Islet of Langerhans (tissue), 1 donor: ENCODE data around the gene LZTS2.

Experiments used
- FAIRE-seq: peaks from one replicate; lab custom pipeline; 2011; peaks lifted over from hg19 to GRCh38; lab: Jason Lieb, UNC

LZTS2 gene

GRCh38 chr10:100979791-100980272 is 19.8 kb upstream of the LZTS2 start:
- FAIRE-seq: no peak

DNA sequence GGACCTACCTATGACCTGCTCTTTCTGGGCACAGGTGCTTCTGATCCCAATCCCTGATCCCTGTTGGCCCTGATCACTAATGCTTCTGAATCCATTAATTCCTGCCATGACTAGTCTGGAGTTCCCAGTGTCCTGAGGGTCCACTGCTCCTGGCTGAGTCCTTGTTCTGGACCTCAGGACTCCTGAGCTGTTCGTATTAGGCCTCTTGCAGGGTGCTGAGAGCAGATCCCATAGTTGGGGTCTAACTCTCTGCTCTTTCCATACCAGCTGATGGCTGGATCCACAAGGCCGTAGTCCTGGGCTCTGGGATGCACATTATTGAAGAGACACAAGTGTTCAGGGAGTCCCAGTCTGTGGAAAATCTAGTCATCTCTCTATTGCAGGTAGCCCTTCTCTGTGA is 19.3 kb upstream of the LZTS2 start:
- no peak for FAIRE-seq

- no peak for FAIRE-seq
Observed at GRCh38 chr10:100980711-100981110, 18.9 kb upstream of the LZTS2 start.

GRCh38 chr10:100981178-100981772 is 18.3 kb upstream of the LZTS2 start:
- FAIRE-seq: no peak

DNA sequence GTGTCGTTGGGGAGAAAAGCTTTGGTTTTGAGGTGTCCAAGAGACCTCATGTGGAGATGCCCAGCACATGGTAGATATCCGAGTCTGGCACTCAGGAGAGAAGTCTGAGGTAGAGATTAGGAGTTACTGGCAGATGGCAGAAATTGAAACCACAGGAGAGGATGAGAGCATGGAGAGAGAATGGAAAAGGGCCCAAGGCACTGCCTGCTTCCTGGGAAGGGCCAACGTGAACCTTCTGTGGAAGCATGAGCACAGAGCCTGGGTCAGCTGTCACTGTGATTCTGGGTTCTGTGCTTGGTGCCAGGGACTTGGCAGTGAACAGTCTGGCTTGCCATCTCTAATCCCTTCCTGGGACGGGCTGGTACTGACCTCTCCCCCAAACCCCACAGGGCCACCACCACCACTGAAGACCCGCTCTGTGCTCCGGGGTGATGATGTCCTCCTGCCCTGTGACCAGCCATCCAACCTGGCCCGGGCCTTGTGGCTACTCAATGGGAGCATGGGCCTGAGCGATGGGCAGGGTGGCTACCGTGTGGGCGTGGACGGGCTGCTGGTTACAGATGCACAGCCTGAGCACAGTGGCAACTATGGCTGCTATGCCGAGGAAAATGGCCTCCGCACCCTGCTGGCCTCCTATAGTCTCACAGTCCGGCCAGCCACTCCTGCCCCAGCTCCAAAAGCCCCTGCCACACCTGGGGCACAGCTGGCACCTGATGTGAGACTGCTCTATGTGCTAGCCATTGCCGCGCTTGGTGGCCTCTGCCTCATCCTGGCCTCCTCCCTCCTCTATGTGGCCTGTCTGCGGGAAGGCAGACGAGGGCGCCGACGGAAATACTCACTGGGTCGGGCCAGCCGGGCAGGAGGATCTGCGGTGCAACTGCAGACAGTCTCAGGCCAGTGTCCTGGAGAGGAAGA is 16.4 kb upstream of the LZTS2 start:
- FAIRE-seq: no peak

- FAIRE-seq: no peak
Observed at GRCh38 chr10:100983868-100984671, 15.5 kb upstream of the LZTS2 start.

DNA sequence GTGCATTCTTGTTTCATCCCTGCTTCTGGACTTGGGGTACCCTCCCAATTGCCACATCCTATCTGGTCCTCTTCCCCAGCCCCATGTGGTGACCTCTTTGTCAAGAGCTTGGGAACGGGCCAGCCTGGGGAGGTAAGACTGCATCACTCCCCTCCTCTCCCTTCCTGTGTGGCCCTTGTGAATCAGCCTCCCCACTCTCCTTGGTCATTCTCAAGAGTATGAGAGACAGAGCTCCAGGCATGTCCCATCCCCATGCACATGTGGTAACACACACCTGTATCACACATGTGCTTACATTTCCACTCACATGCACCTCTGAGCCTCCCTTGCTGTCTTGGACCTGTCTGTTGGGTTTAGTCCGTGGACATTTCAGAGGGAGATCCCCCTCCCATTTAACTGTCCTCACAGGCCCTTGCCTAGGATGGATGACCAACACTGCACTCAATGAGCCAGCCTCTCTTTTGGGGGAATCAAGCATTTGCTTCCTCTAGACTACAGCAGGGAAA is 14.9 kb upstream of the LZTS2 start:
- FAIRE-seq: no peak

DNA sequence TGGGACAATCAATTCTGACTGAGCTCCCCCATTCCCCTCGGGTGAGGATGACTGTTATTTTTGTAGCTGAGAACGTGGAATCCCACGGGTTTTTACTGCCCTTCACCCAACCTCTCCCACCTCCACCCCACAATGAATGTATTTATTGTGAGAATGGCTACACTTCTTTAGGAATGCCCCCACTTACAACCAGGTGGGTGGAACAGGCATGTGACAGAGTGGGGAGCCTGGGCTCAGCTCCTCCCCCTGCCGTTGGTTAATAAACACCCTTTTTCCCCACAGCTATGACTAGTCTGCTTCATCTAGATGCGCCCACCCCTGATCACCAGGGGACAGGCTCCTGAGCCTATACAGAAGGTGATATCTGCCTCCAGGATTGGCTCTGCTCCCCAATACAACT is 14.3 kb upstream of the LZTS2 start:
- no peak for FAIRE-seq

DNA sequence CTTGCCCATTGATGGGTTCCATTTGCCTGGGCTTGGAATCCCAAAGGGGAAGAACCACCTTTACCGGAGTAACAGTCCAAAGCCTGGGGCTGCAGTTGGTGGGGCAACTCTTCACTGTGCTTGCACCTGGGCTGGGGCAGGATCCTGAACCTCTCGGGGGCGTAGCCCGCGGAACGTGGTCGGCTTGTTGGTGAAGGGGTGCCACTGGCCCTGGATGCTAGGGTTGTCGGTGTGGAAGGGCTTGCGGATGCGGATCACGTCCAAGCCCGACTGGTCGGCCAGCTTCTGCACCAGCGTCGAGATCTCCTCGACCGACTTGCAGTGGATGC is 13.0 kb upstream of the LZTS2 start:
- FAIRE-seq: no peak

DNA sequence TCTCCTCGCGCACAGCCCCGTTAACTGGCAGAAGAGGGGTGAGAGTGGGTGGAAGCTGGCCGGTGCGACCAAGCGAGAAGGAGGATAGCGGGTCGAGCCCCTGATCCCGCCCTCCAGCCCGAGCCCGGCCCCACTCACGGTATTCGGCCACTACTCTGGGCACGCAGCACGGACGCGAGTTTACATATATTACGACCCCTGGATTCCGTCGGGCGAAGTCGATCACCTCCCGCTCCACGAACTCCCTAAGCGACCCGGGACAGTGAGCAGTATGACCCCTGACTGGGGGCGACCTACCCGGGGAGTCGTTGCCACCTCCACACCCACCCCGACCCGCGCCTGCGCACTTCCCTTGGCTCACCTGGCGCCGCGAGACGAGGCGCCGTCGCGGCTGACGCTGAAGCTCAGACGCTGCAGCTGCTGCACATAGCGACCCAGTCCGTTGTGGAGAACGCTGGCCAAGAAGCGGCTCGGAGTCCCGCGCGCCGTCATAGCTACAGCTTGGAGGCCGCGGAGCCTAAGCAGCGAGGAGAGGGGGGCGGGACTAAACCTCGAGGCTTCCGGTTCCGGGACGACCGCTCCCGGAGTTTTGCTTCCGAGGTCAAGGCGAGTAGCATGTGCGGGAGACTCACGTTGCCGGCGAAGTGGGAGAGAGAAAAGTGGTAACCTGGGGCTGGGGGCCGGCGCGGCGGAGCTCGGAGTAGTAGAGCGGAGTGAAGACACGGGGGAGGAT is 12.5 kb upstream of the LZTS2 start, which contains the start of the genes MRPL43 and TWNK:
Gene MRPL43, minus strand, starts transcription at position 546 of the 733 bp plus-strand sequence. Its CDS starts 54 bp downstream, at position 492.
Gene TWNK, plus strand, starts transcription at position 592 of the 733 bp plus-strand sequence. CDS start 668 bp downstream, outside the sequence.
- no peak for FAIRE-seq

DNA sequence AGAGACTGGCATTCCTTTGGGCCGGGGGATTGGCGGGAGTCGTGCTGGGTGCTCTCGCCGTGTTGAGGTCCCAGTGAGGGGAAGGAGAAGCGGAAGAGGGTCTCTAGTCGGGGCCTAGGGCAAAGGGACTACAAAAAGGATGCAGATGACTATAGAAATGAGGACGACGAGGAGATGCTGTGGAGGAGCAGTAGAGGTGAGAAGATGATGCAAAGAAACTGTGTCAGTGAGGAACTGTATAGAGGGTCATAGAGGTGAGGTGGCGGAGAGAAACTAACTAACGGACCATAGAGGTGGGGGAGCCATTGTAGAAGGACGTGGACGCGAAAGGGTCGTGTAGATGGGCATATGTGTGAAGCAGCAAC is 11.9 kb upstream of the LZTS2 start:
- no peak for FAIRE-seq

DNA sequence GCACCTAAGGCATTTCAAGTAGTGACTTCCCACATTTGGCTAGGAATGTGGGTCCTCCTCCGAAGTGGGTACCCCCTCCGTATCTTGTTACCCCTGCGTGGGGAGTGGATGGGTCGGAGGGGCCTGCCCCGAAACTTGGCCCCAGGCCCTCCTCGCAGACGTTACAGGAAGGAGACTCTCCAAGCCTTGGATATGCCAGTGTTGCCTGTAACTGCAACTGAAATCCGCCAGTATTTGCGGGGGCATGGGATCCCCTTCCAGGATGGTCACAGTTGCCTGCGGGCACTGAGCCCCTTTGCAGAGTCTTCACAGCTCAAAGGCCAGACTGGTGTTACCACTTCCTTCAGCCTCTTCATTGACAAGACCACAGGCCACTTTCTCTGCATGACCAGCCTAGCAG is 11.4 kb upstream of the LZTS2 start:
- FAIRE-seq: no peak

DNA sequence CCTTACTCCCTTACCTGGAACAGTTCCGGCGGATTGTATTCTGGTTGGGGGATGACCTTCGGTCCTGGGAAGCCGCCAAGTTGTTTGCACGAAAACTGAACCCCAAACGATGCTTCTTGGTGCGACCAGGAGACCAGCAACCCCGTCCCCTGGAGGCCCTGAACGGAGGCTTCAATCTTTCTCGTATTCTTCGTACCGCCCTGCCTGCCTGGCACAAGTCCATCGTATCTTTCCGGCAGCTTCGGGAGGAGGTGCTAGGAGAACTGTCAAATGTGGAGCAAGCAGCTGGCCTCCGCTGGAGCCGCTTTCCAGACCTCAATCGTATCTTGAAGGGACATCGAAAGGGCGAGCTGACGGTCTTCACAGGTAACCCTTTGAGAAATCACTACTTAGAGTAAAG is 10.5 kb upstream of the LZTS2 start:
- FAIRE-seq: no peak

DNA sequence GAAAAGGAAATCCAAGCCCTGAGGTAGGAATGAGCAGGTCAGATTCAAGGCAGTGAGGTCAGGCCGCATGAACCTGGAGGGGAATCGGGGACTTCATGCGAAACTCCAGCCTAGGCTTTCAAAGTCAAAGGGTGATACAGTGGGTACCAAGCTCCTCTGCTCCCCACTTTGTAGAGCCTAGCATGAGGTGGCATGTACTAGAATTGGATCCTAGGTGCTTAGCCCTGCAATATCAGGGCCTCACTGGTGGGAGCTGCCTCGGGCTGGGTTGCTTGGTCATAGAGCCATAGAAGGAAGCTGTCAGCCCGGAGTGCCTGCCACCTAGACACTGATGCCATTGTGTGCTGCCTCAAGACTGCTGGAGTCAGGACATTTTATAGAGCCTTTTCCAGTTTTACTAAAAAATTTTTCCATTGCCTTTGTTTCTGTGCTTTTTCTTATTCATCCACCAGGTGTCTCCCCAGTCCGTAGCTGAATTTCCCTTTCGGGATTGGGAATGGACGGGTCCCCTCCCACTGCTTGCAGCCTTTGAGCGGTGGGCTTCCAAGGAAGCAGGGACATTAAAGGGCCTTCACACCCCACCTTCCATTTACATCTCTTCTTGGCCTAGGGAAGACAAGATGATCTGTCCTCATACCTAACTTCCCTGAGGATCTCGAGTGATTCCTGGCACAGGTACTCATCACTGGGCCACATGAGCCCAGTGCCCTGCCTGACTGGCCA is 5.5 kb upstream of the LZTS2 start:
- FAIRE-seq: peak; percentile 53

DNA sequence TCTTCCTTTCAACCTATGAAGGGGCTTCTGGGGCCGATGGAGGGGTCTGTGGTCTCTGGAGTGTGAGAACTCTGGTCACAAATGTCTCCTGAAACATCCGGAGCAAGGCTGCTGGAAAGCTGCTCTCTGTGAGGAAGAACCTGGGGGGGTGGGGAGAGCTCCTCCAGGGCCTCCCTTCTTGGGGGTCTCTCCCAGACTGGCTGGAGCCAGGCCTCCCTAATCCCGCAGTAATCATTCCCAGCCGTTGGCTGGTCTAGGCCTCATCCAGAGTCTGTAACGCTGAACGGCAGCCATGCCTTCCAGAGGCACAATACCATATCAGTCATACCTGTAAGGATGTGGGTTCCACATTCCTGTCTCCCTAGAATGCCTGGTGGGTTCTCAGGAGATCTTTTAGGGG is 4.4 kb upstream of the LZTS2 start:
- FAIRE-seq: no peak

- no peak for FAIRE-seq
Observed at GRCh38 chr10:100996678-100997359, 2.8 kb upstream of the LZTS2 start.

- no peak for FAIRE-seq
Observed at GRCh38 chr10:100997360-100998182, 2.0 kb upstream of the LZTS2 start.

DNA sequence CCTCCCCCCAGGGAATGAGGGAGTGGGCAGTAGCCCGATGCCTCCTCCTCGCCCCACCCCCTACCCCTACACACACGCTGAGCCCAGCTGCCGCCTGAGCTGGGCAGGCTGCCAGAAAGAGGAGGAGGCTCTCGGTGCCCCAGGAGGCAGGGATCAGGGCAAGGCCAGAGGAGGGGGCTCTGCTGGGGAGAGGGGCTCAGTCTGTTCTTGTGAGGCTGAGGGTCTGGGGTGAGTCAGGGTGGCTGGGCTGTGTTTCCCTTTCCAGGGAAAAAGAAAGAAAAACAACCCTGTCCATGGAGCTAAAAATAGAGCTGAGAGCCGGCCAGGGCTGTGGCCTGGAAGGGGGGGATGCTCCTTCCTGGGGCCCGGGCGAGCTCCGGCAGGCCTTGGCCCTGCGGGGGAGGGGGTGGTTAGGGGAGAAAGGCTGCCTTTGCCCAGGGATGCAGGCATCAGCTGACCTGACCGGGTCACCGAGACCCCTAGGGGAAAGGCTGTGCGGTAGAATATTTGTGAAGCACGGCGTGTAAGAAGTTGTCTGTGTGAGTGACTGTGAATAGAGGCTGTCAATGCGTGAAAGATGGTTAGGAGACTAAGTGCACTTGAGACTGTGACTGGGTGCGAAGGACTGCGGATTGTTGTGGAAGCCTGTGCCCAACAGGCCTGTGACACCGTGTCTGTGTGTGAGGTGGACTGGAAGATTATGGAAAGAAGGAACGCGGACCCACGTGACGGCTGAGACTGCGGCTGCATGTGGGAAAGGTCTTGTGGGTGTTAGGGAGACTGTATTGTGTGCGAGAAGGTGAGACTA is 1.2 kb upstream of the LZTS2 start:
- no peak for FAIRE-seq
